CD14-positive monocyte (primary cell): Measurements from ENCODE around the gene ZNF768. TPM values are rescaled to one million over a fixed set of nuclear protein-coding genes. Genes with fewer than 3 reads are reported as not detected.

Experiments used
- DNase-seq, 3 donors: peaks; one replicate each; pipeline ENCODE4 v3.0.0-alpha.2; 2011 to 2022
- H2AFZ ChIP-seq: 2 replicates; pipeline ENCODE4 v1.6.0; 2012; ENCODE audit warnings: mild to moderate bottlenecking, low read depth, low read length, inconsistent platforms; ENCODE audit not compliant: insufficient read depth, poor library complexity, severe bottlenecking
- H3K27ac ChIP-seq, 2 donors: 1 replicate in 1 of 2; 2 replicates in 1 of 2; pipeline ENCODE4 v1.5.1; 2012 to 2013; ENCODE audit warnings: low read length in 2 of 2, control low read depth in 1 of 2, inconsistent platforms in 1 of 2, low read depth in 1 of 2, mild to moderate bottlenecking in 1 of 2
- H3K27me3 ChIP-seq, 2 donors: one replicate each; pipeline versions ENCODE4 v1.6.0 to v1.6.1; 2011 to 2013; ENCODE audit warnings: low read length in 2 of 2; ENCODE audit not compliant: control insufficient read depth in 2 of 2, insufficient read depth in 2 of 2
- H3K36me3 ChIP-seq, 2 donors: replicated peaks in 1 of 2; 1 replicate in 1 of 2; 2 replicates in 1 of 2; pipeline versions ENCODE4 v1.5.1 to v1.6.1; 2012 to 2013; ENCODE audit warnings: low read length in 2 of 2, control low read depth in 1 of 2, inconsistent platforms in 1 of 2, mild to moderate bottlenecking in 1 of 2; ENCODE audit not compliant: insufficient read depth in 2 of 2, control insufficient read depth in 1 of 2
- H3K4me1 ChIP-seq, 2 donors: 1 replicate in 1 of 2; 2 replicates in 1 of 2; pipeline versions ENCODE4 v1.5.1 to v1.6.1; 2012 to 2013; ENCODE audit warnings: low read length in 2 of 2, control low read depth in 1 of 2, inconsistent platforms in 1 of 2, mild to moderate bottlenecking in 1 of 2, moderate library complexity in 1 of 2; ENCODE audit not compliant: insufficient read depth in 2 of 2, control insufficient read depth in 1 of 2
- H3K4me2 ChIP-seq: replicated peaks from 2 replicates; pipeline ENCODE3; 2012; ENCODE audit warnings: low read length, moderate library complexity, mild to moderate bottlenecking; ENCODE audit not compliant: poor library complexity, severe bottlenecking; ENCODE audit errors: extremely low read depth
- H3K4me3 ChIP-seq, 3 experiments: fragments of 200-600 bp in 1 of 3; sonication (generic) in 1 of 3; replicated peaks in 1 of 3; 1 replicate in 2 of 3; 2 replicates in 1 of 3; pipeline ENCODE4 v1.5.1; 2011 to 2013; ENCODE audit warnings: low read length in 3 of 3, mild to moderate bottlenecking in 3 of 3, control low read depth in 2 of 3, low read depth in 2 of 3, inconsistent platforms in 1 of 3, moderate library complexity in 1 of 3
- H3K79me2 ChIP-seq: 2 replicates; pipeline ENCODE4 v1.6.0; 2012; ENCODE audit warnings: mild to moderate bottlenecking, control low read depth, inconsistent platforms, low read length, moderate library complexity; ENCODE audit not compliant: insufficient read depth
- H3K9ac ChIP-seq: 2 replicates; pipeline ENCODE4 v1.6.0; 2017; ENCODE audit warnings: low read length, mild to moderate bottlenecking; ENCODE audit not compliant: insufficient read depth, poor library complexity, severe bottlenecking
- H3K9me3 ChIP-seq, 2 donors: replicated peaks in 1 of 2; 1 replicate in 1 of 2; 2 replicates in 1 of 2; pipeline versions ENCODE4 v1.5.1 to v1.6.1; 2012 to 2013; ENCODE audit warnings: low read length in 2 of 2, control low read depth in 1 of 2; ENCODE audit not compliant: control insufficient read depth in 1 of 2, insufficient read depth in 1 of 2
- H4K20me1 ChIP-seq: 2 replicates; pipeline ENCODE4 v1.6.0; 2012; ENCODE audit warnings: mild to moderate bottlenecking, low read length, control low read depth, moderate library complexity; ENCODE audit not compliant: insufficient read depth
- H3K27ac Mint-ChIP-seq, 7 donors: one replicate each; pipeline ENCODE4 v1.8.0; 2020; ENCODE audit warnings: mild to moderate bottlenecking in 7 of 7, mixed read lengths in 7 of 7, moderate library complexity in 6 of 7, inconsistent platforms in 2 of 7
- H3K27me3 Mint-ChIP-seq, 3 donors: one replicate each; pipeline ENCODE4 v1.8.0; 2021 to 2022; ENCODE audit warnings: low read depth in 3 of 3, mild to moderate bottlenecking in 3 of 3, mixed read lengths in 3 of 3, moderate library complexity in 3 of 3, inconsistent platforms in 1 of 3
- H3K36me3 Mint-ChIP-seq, 2 donors: one replicate each; pipeline ENCODE4 v1.8.0; 2020; ENCODE audit warnings: mixed read lengths in 2 of 2, inconsistent platforms in 1 of 2, mild to moderate bottlenecking in 1 of 2
- H3K4me1 Mint-ChIP-seq: one replicate; pipeline ENCODE4 v1.8.0; 2020; ENCODE audit warnings: mild to moderate bottlenecking, mixed read lengths
- H3K4me3 Mint-ChIP-seq, 2 donors: one replicate each; pipeline ENCODE4 v1.8.0; 2020; ENCODE audit warnings: mild to moderate bottlenecking in 2 of 2, mixed read lengths in 2 of 2, moderate library complexity in 1 of 2
- H3K9me3 Mint-ChIP-seq, 7 donors: one replicate each; pipeline ENCODE4 v1.8.0; 2020 to 2022; ENCODE audit warnings: mixed read lengths in 7 of 7, mild to moderate bottlenecking in 6 of 7, moderate library complexity in 6 of 7, inconsistent platforms in 2 of 7
- CTCF ChIP-seq: fragments of 200-600 bp; IDR thresholded peaks from one replicate; pipeline ENCODE4 v1.8.0; 2022; ENCODE audit warnings: antibody characterized with exemption, mild to moderate bottlenecking
- WGBS: methylation state at CpG from one replicate; pipeline ENCODE4 v1.1.5; 2013; ENCODE audit warnings: missing lambda C conversion rate; ENCODE audit not compliant: insufficient coverage; 5-methylcytosine and 5-hydroxymethylcytosine counted together
- intact Hi-C, 2 donors: fragments of 100-400 bp; cut with micrococcal nuclease; formaldehyde crosslinking; loops; one replicate each; pipeline versions ENCODE4 v1.15.0 to v1.15.1; 2023
- polyA plus RNA-seq, 3 donors: library from polyadenylated mRNA; depleted of rRNA in 1 of 3; unstranded in 2 of 3; stranded (reverse) in 1 of 3; fragments of 300-500 nt in 2 of 3; fragments of >200 nt in 1 of 3; fragmentation: Illumina TruSeq in 2 of 3; gene quantifications; 1 replicate in 2 of 3; 2 replicates in 1 of 3; pipeline ENCODE4 v1.2.3, GENCODE V29; 2012 to 2021

Gene ZNF768
- polyA plus RNA-seq, 3 donors, result 2.8 to 13.4 (median 3.0) TPM

- Histone ChIP-seq H3K27ac (no peak overlapping the region), H3K4me3 (no peak overlapping the region), H3K27me3 (no peaks in the 10 kb centered on the region), H4K20me1 (peaks cover 6% of the 10 kb centered on the region), H2AFZ (no peak overlapping the region), H3K79me2 (peaks cover 32% of the 10 kb centered on the region), H3K4me2 (no peak overlapping the region), H3K4me1 (peaks cover 39 to 48% of the 10 kb centered on the region in 2 donors), H3K9ac (no peak overlapping the region), H3K9me3 (no peaks in the 10 kb centered on the region), H3K36me3 (peaks cover 12 to 16% of the 10 kb centered on the region in 2 donors)
- DNase-seq, result no peak
- H3K9me3 Mint-ChIP-seq, result no peaks in the 10 kb centered on the region
- H3K27me3 Mint-ChIP-seq, result peaks cover 0 to 2% (median 0%) of the 10 kb centered on the region in 3 donors
- peak overlapping the region in 1 of 7 donors; percentile 27 for H3K27ac Mint-ChIP-seq
- H3K36me3 Mint-ChIP-seq, result peaks cover 17 to 30% of the 10 kb centered on the region in 2 donors
- H3K4me3 Mint-ChIP-seq, result no peak overlapping the region
- no peak for TF ChIP-seq CTCF
- WGBS, result 98% methylated on average over 59 of the region's 69 CpGs
- intact Hi-C loops, result loop anchor here in 1 of 2 donors (2.0 to 10.0 kb wide), 2 partner anchors 17 to 59 kb away; partner anchors contain the start of gene ZNF689
- peaks cover 44% of the 10 kb centered on the region for H3K4me1 Mint-ChIP-seq
Observed at GRCh38 chr16:30555315-30556124, 29.2 kb upstream of the ZNF768 start.

GRCh38 chr16:30554557-30555314, 28.4 kb upstream of the ZNF768 start:
- Mint-ChIP-seq H3K36me3 (peaks cover 17 to 30% of the 10 kb centered on the region in 2 donors), H3K27me3 (peaks cover 0 to 2% (median 0%) of the 10 kb centered on the region in 3 donors), H3K4me1 (peaks cover 36% of the 10 kb centered on the region), H3K9me3 (no peaks in the 10 kb centered on the region), H3K27ac (no peak overlapping the region), H3K4me3 (no peak overlapping the region)
- H3K4me3 ChIP-seq, result no peak overlapping the region
- H3K79me2 ChIP-seq, result peaks cover 32% of the 10 kb centered on the region
- H3K27ac ChIP-seq, result no peak overlapping the region
- no peaks in the 10 kb centered on the region for H3K27me3 ChIP-seq
- no peak for TF ChIP-seq CTCF
- H4K20me1 ChIP-seq, result peaks cover 6% of the 10 kb centered on the region
- H3K4me1 ChIP-seq, result peaks cover 32 to 40% of the 10 kb centered on the region in 2 donors
- no peaks in the 10 kb centered on the region for H3K9me3 ChIP-seq
- H3K36me3 ChIP-seq, result peaks cover 12 to 16% of the 10 kb centered on the region in 2 donors
- no peak overlapping the region for H2AFZ ChIP-seq
- intact Hi-C loops, result loop anchor here in 1 of 2 donors (10.0 kb wide), 1 partner anchor 60 kb away; the partner anchor contains the start of gene ZNF689
- WGBS, result 93% methylated on average over 18 of the region's 18 CpGs
- H3K4me2 ChIP-seq, result no peak overlapping the region
- H3K9ac ChIP-seq, result no peak overlapping the region
- DNase-seq, result no peak
